AG04450 (cell line): Measurements from ENCODE around the gene MUS81. TPM values are rescaled to one million over a fixed set of nuclear protein-coding genes. Genes with fewer than 3 reads are reported as not detected.

ENCODE experiments used
- CTCF ChIA-PET: fragments of 300-600, 350-600 bp; formaldehyde crosslinking; extraction: SDS; loops from one replicate; lab custom pipeline; 2022; ENCODE audit warnings: antibody characterized with exemption, inconsistent platforms; lab: Charles Lee
- POLR2A ChIA-PET: fragments of 350-600 bp; formaldehyde crosslinking; extraction: SDS; loops from one replicate; lab custom pipeline; 2021; ENCODE audit warnings: antibody characterized with exemption, inconsistent platforms; lab: Yijun Ruan, JAX
- DNase-seq: peaks from one replicate; pipeline ENCODE4 v3.0.0-alpha.2; 2011; ENCODE audit warnings: low read depth, low spot score
- H3K27ac ChIP-seq: one replicate; pipeline ENCODE4 v1.5.1; 2012; ENCODE audit warnings: low read depth, low read length, control low read depth
- H3K27me3 ChIP-seq: one replicate; pipeline ENCODE4 v1.6.0; 2012; ENCODE audit warnings: low read length; ENCODE audit not compliant: control insufficient read depth, insufficient read depth
- H3K4me3 ChIP-seq: 2 replicates; pipeline ENCODE4 v1.5.1; 2011; ENCODE audit warnings: mild to moderate bottlenecking, low read depth, low read length, control low read depth
- H3K9me3 ChIP-seq: 2 replicates; pipeline ENCODE4 v1.5.1; 2012; ENCODE audit warnings: low read length; ENCODE audit not compliant: control insufficient read depth, insufficient read depth
- polyA plus RNA-seq: library from polyadenylated mRNA; depleted of rRNA; stranded (reverse); fragments of >200 nt; gene quantifications from 2 replicates; pipeline ENCODE4 v1.2.3, GENCODE V29; 2011
- TF ChIP-seq, protein P1 (sequence below): IDR thresholded peaks from 2 replicates; pipeline ENCODE4 v1.5.1; 2011; ENCODE audit warnings: low read depth, low read length, control low read depth, inconsistent platforms

The MUS81 gene
- polyA plus RNA-seq, 1 experiment = 23.8 TPM

DNA sequence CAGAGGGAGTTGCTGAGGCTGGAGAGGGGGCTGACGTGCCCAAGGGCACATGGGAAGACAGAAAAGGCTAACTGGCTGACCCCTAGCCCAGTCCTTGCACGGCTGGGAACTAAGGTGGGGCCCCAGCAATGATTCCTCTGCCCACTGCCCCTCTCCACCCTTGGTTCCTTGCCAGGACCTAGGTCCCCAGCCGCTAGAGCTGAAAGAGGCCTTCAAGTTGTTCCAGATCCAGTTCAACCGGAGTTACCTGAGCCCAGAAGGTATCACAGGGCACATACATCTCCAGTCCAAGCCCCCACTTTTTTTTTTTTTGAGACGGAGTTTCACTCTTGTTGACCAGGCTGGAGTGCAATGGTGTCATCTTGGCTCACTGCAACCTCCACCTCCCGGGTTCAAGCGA lies 19.8 kb downstream of the MUS81 start:
- no peaks in the 10 kb centered on the region for H3K27me3 ChIP-seq
- no peak for DNase-seq
- ChIA-PET POLR2A (interaction anchor here (0.7 to 1.0 kb wide), 2 partner anchors 9 to 227 kb away, joined by 3 to 4 read pairs; no protein-coding TSS in a partner anchor), CTCF (interaction anchor here (0.6 to 3.4 kb wide), 2 partner anchors 8 to 100 kb away, joined by 4 to 25 read pairs; partner anchors contain the start of gene FIBP)
- no peak overlapping the region for H3K4me3 ChIP-seq
- TF ChIP-seq, protein P1, sequence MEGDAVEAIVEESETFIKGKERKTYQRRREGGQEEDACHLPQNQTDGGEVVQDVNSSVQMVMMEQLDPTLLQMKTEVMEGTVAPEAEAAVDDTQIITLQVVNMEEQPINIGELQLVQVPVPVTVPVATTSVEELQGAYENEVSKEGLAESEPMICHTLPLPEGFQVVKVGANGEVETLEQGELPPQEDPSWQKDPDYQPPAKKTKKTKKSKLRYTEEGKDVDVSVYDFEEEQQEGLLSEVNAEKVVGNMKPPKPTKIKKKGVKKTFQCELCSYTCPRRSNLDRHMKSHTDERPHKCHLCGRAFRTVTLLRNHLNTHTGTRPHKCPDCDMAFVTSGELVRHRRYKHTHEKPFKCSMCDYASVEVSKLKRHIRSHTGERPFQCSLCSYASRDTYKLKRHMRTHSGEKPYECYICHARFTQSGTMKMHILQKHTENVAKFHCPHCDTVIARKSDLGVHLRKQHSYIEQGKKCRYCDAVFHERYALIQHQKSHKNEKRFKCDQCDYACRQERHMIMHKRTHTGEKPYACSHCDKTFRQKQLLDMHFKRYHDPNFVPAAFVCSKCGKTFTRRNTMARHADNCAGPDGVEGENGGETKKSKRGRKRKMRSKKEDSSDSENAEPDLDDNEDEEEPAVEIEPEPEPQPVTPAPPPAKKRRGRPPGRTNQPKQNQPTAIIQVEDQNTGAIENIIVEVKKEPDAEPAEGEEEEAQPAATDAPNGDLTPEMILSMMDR = no peak
- no peak overlapping the region for H3K27ac ChIP-seq
- H3K9me3 ChIP-seq = no peaks in the 10 kb centered on the region

DNA sequence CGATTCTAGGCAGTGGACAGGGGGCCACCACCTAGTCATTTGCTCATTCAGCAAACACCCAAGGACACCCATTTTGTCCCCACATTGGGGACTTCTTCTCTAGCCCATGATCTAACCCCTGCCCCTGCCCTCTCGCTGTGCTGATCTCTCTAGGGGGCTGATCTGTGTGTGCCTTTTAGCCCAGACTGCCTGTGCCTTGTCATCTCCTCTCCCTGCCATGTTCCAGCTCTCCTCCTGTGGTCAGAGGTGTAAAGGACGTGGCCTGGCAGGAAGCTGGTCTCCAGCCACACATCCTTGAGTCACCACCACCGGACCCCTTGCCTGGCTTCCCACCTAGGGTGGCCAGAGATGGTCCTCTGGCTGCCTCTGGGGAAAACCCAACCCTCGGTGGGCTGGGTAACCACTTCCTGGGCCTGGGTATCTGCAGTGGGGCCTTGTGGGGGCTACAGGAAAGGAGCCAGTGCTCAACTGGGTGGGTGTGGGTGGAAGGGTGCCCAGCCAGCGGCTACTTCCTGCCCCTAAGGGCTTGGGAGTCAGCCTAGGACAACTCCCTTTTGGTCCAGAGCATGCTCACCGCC lies 20.7 kb downstream of the MUS81 start:
- TF ChIP-seq, protein P1 = no peak
- ChIA-PET POLR2A (interaction anchor here (0.7 to 1.0 kb wide), 4 partner anchors 10 to 228 kb away, joined by 3 to 4 read pairs (median 4); no protein-coding TSS in a partner anchor), CTCF (interaction anchor here (0.6 to 1.4 kb wide), 2 partner anchors 101 to 108 kb away, joined by 3 to 4 read pairs; no protein-coding TSS in a partner anchor)
- no peak overlapping the region for H3K4me3 ChIP-seq
- no peaks in the 10 kb centered on the region for H3K9me3 ChIP-seq
- no peaks in the 10 kb centered on the region for H3K27me3 ChIP-seq
- DNase-seq = no peak
- no peak overlapping the region for H3K27ac ChIP-seq

DNA sequence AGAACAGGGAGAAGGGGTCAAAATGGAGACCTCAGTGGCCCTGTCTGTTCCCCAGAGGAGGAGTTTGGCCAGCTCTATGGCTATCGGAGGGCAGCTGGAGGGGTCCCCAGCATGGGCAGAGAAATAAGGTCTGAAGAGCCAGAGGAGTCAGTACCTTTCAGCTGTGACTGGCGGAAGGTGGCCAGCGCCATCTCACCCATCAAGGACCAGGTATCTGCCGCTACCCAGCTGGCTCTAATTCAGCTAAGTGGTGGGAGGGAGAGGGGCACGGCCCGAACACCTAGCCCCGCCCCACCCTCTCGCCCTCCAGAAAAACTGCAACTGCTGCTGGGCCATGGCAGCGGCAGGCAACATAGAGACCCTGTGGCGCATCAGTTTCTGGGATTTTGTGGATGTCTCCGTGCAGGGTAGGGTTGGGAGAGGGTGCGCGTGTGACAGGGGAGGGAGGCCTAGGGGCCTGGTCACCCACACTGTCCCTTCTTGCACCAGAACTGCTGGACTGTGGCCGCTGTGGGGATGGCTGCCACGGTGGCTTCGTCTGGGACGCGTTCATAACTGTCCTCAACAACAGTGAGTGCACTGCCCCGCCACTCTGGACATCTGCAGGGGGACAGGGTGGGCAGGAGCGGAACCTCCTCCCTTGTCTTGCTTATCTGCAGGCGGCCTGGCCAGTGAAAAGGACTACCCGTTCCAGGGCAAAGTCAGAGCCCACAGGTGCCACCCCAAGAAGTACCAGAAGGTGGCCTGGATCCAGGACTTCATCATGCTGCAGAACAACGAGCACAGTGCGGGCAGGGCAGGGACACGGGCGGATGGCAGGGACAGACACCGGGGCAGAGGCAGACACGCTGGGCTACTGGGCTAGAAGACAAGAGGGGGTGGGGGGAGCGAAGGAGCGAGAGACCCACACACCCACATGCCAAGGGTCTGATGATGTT lies 22.2 kb downstream of the MUS81 start:
- ChIA-PET POLR2A (interaction anchor here (1.0 kb wide), 1 partner anchor 23 kb away, joined by 3 read pairs; no protein-coding TSS in a partner anchor), CTCF (interaction anchor here (1.4 kb wide), 1 partner anchor 106 kb away, joined by 3 read pairs; no protein-coding TSS in a partner anchor)
- no peak for DNase-seq
- H3K4me3 ChIP-seq = no peak overlapping the region
- H3K27me3 ChIP-seq = no peaks in the 10 kb centered on the region
- no peak overlapping the region for H3K27ac ChIP-seq
- TF ChIP-seq, protein P1 = no peak
- H3K9me3 ChIP-seq = no peaks in the 10 kb centered on the region

DNA sequence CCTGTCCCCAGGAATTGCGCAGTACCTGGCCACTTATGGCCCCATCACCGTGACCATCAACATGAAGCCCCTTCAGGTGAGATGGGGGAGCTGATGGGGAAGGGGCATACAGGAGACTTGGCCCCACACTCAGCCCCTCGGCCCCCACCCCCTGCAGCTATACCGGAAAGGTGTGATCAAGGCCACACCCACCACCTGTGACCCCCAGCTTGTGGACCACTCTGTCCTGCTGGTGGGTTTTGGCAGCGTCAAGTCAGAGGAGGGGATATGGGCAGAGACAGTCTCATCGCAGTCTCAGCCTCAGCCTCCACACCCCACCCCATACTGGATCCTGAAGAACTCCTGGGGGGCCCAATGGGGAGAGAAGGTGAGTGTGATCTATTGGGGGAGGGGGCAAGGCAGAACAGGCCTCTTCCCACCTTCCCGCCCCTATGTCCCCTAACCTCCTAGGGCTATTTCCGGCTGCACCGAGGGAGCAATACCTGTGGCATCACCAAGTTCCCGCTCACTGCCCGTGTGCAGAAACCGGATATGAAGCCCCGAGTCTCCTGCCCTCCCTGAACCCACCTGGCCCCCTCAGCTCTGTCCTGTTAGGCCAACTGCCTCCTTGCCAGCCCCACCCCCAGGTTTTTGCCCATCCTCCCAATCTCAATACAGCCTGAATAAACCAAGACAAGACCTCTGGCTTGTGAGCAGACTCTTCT lies 23.0 kb downstream of the MUS81 start:
- POLR2A ChIA-PET = no interaction called here
- Histone ChIP-seq H3K4me3 (no peak overlapping the region), H3K27ac (no peak overlapping the region), H3K27me3 (no peaks in the 10 kb centered on the region), H3K9me3 (no peaks in the 10 kb centered on the region)
- no peak for DNase-seq
- CTCF ChIA-PET = interaction anchor here (0.6 to 8.9 kb wide), 7 partner anchors 9 to 108 kb away, joined by 3 to 157 read pairs (median 29); partner anchors contain the start of genes EFEMP2 and MUS81
- TF ChIP-seq, protein P1 = no peak
